Fibroblast of pulmonary artery (primary cell): Measurements from ENCODE around the gene KCNQ5.

ENCODE experiments used
- DNase-seq: peaks from one replicate; pipeline ENCODE4 v3.0.0-alpha.2; 2010; ENCODE audit warnings: low read depth
- H3K4me3 ChIP-seq: replicated peaks from 2 replicates; pipeline ENCODE4 v1.5.1; 2011; ENCODE audit warnings: low read depth, mild to moderate bottlenecking, control low read depth, low read length, moderate library complexity
- TF ChIP-seq, protein P1 (sequence below): IDR thresholded peaks from 2 replicates; pipeline ENCODE4 v1.5.1; 2011; ENCODE audit warnings: mild to moderate bottlenecking, control low read depth, low read length, inconsistent platforms; ENCODE audit errors: missing control alignments

Gene KCNQ5

DNA sequence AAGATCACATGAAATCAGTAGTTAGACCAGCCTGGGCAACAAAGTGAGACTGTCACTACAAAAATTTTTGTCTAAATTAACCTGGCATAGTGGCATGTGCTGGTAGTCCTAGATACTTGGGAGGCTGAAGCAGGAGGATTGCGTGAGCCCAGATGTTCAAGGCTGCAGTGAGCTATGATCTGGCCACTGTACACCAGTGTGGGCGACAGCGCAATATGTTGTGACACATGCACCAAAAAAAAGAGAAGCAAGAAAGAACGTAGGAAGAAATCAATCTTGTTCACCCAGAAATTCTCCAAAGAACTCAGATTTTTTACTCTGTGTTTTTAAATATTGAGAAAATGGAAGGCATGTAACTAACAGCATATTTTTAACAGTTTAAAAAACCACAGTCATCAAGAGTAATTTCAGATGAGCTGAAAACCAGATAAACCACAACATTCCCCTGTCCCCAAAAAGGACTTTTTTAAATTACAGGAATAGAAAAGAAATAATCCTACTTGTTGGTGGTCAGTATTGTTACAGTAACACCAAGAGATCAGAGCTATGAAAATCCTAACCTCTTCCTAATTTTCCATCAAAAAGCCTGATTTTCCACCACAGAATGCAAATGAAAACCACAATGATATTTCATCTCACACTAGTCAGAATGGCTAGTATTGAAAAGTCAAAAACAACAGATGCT is 363.3 kb downstream of the KCNQ5 start:
- no peak for DNase-seq

DNA sequence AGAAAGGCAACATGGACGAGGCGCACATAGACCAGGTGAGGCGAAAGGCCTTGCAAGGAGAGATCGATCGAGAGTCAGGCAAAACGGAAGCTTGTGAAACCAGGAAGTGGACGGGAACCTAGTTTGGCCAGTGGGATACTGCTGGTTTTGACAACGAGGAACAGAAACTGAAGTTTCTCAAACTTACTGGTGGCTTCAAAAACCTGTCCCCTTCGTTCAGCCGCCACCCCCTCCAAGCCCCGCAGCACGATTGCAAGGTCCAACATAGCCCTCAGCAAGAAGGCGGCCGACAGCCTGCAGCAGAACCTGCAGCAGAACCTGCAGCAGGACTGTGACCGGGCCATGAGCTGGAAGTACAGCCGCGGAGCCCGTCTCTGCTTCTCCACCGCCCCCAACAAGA is 365.4 kb downstream of the KCNQ5 start:
- no peak overlapping the region for H3K4me3 ChIP-seq
- TF ChIP-seq, protein P1, sequence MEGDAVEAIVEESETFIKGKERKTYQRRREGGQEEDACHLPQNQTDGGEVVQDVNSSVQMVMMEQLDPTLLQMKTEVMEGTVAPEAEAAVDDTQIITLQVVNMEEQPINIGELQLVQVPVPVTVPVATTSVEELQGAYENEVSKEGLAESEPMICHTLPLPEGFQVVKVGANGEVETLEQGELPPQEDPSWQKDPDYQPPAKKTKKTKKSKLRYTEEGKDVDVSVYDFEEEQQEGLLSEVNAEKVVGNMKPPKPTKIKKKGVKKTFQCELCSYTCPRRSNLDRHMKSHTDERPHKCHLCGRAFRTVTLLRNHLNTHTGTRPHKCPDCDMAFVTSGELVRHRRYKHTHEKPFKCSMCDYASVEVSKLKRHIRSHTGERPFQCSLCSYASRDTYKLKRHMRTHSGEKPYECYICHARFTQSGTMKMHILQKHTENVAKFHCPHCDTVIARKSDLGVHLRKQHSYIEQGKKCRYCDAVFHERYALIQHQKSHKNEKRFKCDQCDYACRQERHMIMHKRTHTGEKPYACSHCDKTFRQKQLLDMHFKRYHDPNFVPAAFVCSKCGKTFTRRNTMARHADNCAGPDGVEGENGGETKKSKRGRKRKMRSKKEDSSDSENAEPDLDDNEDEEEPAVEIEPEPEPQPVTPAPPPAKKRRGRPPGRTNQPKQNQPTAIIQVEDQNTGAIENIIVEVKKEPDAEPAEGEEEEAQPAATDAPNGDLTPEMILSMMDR: no peak
- no peak for DNase-seq

More for the DNA sequence above, 363.3 kb downstream of the KCNQ5 start:
- TF ChIP-seq, protein P1: no peak
- no peak overlapping the region for H3K4me3 ChIP-seq

DNA sequence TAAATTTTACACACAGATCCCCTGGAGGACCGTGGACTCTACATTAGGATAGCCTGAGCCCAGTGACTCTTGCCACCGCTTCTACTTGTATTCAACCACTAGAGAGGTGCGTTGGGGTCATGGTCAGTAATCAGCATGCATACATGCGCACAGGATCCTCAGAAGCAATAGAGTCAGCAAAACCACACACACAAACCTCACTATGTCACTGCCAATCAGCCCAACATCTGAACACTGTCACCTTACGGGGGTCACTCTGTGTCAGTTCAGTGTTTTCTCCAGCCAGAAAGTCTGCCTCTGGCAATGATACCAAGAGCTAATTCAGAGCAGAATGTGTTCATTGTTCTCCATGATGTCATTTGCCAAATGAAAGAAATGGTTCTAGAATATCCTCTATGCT is 378.1 kb downstream of the KCNQ5 start:
- DNase-seq: no peak
- TF ChIP-seq, protein P1: no peak
- no peak overlapping the region for H3K4me3 ChIP-seq

DNA sequence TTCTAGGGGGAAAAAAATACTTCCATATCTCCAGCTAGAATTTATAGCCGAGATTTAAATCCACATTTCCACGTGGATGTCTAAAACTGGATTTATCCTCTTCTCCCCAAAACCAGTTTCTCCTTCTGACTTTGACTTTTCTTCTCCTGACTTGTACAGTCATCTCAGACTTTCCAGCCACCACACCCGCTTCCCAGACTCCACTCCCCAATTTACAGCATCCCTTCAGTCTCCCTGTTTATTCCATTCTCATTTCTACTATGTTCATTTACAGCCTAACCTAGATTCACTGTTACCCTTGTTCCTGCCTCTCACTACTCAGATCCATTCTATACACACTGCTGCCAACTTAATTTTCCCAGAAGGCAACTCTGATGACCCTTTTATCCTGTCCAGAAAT is 378.6 kb downstream of the KCNQ5 start:
- no peak overlapping the region for H3K4me3 ChIP-seq
- TF ChIP-seq, protein P1: no peak
- DNase-seq: no peak

DNA sequence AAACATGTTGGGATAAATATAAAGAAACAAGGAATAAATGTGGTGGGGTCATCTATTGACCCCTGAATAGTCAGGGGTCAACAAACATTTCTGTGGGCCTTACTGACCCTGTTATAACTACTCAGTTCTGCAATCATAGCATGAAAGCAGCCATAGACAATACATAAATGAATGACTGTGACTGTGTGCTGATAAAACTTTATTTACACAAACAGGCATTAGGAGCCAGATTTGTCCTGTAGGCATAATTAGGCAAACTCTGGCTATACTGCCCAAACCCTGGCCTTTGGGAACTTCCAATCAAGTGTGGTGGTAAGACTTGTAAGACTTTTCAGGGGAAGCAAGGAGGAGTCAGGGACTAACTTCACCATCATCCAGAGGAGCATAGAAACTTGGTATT is 380.7 kb downstream of the KCNQ5 start:
- TF ChIP-seq, protein P1: no peak
- no peak overlapping the region for H3K4me3 ChIP-seq
- no peak for DNase-seq

DNA sequence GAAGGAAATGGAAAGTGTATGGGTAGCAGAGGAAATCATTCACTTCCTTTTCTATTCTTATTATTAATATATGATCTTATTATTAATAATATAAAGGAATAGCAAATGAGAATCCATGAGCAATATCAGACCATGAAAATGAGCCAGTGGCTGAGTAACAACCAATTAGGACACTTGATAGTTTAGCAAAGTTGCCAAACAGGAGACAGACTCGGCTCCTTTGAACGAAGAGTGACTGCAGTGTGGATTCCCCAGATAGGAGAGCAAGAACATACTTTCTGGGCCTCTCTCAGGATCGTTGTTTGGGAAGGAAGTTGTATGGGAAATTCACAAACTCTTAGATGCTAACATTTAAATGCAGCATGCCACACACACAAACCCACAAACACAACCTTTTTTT is 381.4 kb downstream of the KCNQ5 start:
- no peak overlapping the region for H3K4me3 ChIP-seq
- no peak for DNase-seq
- TF ChIP-seq, protein P1: no peak

DNA sequence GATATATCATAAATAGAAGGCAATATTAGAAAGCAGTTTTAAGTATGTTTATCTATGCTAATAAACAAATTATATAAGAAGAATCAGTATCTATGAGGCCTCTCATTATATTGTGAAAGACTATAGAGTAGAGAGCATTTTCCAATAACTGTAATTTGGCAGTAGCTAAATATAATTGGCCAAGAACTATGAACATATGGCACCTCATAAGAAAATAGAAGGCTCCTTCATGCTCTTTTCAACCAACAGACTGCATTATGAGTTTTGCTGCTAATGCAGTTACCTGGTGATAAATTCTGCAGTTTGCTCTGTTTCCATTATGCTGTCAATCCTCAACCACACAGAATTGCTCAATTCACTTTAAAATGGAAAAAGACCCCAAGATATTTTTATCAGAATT is 382.4 kb downstream of the KCNQ5 start:
- TF ChIP-seq, protein P1: no peak
- no peak for DNase-seq

More for the DNA sequence above, 382.4 kb downstream of the KCNQ5 start:
- no peak overlapping the region for H3K4me3 ChIP-seq
